SIG-M5 (cell line): ENCODE results near the gene TOR4A.
"Not testable (repeated sequence)": the region's sequence is repeated elsewhere in the genome, so short reads cannot be mapped to it uniquely, and the experiment has no call there.

Source experiments
- DNase-seq: peaks from one replicate; lab custom pipeline; 2025; lab: John Stamatoyannopoulos, UW

Gene TOR4A

GRCh38 chr9:137239541-137240200, 37.9 kb upstream of the TOR4A start:
- DNase-seq: not testable (repeated sequence)

DNA sequence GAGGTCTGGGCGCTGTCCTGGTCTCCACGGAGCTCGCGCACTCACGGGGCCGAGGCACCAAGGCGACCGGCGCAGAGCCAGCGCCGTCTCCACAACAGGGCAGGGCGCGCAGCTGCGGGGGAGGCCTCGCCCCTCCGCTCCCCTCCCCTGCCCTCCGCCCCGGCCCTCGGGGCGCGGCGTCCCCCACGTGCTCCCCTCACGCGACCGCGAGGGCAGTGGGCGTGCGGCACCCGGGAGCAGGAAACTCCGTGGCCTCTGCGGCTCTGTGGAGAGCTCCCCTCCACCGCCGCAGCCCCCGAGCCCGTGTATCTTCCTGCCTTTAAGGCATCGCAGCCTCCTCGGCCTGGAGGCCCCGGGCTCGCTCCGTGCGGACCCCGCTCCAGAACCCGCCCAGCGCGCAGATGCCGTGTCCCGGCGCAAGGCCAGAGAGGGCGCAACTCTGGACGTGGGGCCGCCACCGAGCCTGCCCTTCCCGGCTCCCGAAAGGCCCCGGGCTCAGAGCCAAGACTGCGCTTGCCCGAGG, 37.1 kb upstream of the TOR4A start:
- no peak for DNase-seq

DNA sequence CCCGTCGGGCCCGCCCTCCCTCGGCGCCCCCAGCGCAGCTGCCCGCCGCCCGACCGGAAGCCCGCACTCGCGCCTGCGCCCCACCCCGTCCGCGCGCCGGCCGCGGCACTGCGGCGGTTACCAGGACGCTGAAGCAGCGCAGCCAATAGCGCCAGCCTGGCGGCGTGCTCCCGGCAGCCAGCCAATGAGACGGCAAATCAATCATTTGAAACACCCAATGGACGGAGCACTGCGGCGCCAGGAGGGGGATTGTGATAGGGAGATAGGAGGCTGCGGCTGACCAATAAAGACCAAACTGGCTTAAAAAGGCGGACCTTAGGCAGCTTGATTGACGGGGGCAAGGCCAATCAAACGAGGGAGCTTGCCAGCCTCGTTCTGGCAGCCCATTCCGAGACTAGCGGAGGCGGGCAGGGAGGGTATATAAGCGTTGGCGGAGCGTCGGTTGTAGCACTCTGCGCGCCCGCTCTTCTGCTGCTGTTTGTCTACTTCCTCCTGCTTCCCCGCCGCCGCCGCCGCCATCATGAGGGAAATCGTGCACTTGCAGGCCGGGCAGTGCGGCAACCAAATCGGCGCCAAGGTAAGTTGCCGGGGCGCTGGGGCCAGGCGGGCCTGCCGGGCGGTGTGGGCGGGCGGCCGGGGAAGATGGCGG, 36.6 kb upstream of the TOR4A start, which contains the start of gene TUBB4B:
TUBB4B (plus strand) TSS at position 447 of the 649 bp plus-strand sequence; CDS start at position 521, 74 bp downstream.
- peak; percentile 98 for DNase-seq

- DNase-seq: no peak
Measured at GRCh38 chr9:137241490-137242268, 35.8 kb upstream of the TOR4A start.

- no peak for DNase-seq
Measured at GRCh38 chr9:137242269-137243203, 35.0 kb upstream of the TOR4A start.

DNA sequence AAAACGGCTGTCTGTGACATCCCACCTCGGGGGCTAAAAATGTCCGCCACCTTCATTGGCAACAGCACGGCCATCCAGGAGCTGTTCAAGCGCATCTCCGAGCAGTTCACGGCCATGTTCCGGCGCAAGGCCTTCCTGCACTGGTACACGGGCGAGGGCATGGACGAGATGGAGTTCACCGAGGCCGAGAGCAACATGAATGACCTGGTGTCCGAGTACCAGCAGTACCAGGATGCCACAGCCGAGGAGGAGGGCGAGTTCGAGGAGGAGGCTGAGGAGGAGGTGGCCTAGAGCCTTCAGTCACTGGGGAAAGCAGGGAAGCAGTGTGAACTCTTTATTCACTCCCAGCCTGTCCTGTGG, 34.3 kb upstream of the TOR4A start:
- not testable (repeated sequence) for DNase-seq

DNA sequence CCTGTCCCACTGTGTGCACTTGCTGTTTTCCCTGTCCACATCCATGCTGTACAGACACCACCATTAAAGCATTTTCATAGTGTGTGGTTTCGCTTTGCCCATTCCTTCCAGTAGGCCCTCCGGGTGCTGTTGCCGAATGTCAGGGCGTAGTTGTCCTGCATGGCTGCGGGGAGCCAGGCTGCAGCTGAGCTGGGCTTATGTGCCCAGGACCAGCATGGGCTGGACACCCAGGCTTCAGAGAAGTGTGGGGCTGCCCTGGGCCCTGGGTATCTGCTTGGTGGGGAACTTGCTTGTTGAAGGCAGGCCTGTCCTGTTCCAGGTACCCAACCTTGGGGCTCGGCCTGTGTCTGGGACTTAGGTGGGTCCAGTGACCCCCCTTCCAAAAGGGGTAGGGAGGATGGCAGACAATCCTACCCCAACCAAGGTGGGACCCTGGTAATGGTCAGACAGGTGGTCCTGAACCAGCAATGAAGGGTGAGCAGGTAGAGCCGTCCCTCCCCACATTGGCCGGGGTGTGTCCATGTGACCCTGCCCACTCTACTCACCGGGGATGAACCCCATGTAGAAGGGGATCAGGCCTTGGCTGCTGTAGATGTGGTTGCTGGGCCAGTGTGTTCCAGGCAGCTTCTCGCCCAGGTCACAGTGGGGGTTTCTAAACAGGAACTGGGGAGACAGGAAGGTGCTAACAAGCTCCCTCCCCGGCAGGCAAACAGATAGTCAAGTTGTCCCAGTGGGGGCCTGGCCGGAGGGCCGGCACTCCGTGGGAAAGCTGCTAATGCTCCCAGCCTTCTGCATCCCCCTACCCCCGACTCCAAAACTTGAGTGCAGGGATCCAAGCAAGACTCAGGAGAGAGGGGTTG, 33.7 kb upstream of the TOR4A start:
- DNase-seq: no peak

DNA sequence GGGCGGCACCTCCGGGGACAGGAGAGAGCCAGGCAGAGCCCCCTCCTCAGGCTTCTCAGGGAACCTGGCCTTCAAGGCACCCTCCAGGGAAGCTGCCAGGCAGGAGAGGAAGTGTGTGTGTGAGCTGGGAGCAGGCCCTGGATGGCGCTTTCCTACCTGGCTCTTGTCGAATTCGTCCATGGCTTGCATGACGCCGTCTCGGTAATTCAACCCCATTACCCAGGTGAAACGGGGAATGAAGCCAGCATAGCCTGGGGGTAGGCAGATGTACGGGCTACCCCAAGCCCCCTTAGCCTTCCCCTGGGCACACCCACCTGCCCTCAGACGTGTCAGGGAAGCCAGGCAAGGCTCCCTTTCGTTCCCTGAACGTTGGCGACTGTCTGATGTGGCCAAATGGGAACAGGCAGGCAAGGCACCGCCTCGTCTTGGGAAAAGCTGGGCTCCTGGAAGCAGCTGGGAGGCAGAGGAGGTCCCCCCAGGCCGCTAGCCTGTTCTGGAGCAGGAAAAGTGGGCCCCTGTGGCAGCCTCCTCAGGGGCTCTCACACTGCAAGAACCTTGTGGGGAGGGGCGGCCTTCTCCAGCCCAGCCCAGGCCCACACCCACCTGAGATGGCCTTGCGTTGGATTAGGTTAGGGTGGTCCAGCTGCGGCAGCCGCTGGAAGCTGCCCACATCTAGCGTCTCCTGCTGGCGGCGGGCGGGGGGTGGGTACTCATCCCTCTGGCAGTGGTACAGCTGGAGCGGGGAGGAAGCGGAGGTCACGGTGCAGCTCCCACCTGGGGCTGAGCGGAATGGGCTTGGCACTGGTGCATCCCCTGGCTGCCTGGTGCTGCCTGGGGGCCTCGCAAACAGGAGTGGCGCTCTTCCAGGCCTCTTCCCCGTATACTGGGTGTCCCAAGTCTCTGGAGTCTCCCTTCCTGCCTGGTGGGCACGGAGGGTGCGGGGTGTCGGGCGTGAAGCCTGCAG, 32.8 kb upstream of the TOR4A start:
- no peak for DNase-seq

DNA sequence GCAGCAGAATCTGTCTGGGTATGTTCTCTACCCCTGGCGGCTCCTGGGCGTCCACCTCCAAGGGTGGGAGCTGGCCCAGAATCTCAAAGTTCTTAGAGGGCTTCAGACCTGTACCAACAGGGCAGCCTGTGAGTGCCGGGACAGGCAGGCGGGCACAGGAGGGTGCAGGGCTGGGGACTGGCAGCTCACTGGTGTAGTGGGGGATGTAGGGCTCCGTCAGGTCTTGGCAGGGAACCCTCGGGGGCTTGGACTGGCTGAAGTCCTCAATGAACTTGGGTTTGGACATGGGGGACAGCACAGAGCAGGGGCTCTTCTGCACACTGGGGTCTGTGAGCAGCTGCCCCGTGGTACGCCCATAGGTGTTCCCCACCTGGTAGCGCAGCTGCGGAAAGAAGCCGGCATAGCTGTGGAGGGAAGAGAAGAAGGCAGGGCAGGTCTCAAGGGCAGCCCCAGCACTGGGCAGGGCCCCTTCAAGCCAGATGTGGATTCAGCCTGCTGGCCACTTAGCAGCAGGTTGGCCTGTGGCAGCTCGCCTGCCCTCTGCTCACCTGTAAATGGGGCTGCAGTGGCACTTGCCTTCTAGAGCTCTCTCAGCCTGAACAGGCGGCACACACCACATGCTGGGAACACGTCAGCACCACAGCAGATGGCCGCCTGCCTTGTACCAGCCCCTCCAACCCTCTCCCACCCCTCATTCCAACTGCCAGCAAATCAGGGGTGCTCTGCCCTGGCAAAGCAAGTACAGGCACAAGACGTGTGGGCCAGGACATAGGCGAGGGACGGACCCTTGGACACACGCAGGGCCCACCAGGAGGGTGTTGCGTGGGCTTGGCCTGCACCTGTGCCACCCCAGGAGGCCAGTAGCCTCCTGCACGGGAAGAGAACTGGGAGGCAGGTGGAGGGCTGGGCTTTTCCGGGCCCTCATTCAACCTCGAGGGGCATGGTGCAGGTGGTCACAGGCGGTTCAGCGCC, 31.8 kb upstream of the TOR4A start:
- no peak for DNase-seq

DNA sequence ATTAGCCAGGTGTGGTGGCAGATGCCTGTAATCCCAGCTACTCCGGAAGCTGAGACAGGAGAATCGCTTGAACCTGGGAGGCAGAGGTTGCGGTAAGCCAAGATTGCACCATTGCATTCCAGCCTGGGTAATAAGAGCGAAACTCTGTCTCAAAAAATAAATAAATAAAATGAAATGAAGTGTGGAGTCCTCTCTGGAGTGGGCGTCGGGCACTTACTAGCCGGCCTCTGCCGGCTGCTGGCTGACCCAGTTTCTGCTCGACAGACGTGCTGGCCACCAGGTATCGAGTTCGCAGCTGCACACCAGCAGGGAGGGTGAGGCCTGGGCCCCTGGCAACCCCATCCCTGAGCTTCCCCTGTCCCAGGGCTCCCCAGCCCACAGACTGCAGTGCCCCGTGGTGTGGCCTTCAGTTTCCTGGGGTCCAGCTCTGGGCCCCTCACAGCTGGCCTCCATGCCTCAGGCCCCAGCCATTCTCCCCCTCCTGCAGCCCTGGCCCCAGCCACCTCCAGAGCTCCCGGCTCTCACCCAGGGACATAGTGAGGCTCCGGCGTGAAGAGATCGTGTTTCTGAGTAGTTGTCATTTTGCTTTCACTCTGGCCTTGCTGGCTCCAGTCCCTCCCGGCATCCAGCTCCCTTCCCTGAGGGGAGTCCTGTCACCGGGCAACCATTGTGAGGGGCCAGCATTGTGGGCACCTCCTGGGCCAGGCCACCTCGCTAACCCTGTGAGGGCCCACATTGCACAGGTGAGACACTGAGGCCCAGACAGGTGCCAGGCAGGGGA, 30.2 kb upstream of the TOR4A start:
- no peak for DNase-seq

- no peak for DNase-seq
Measured at GRCh38 chr9:137247916-137248175, 29.7 kb upstream of the TOR4A start.

DNA sequence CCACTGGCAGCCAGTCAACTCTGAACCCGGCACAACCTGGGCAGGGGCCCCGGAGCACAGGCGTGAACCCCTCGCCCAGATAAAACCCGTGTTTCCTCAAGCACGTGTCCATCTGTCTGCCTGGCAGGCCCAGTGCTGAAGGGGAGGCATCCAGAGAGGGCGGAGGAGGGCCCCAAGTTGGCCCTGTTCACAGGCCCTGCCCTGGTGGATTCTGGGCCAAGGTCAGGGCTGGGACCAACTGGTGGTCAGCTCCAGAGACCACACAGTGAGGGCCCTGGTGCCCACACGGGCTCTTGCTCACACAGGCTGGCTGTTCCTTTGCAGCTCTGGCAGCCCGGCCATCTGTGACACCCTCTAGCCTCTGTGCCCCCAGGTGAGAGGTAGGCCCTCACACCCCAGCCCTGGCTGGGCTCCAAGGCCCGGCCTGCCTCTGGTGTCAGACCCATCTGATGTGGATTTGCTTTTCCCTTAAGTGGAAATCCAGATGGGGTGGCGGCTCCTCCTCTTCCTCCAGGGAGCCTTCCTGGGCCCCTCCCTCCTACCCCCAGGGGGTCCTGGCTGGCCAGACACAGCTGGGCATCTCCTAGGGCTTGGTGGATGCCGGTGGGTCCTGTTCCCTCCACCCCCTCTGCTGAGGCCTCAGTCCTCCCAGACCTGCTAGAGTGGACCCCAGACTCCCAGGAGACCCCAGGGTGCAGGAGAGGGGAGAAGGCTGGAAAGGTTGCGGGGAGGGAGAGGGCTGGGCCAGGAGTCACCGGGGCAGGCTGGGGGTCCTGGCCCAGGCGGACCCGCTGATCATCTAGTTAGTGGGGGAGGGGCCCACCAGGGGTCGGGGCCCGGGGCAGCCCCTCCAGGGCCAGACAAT, 27.0 kb upstream of the TOR4A start:
- DNase-seq: no peak

DNA sequence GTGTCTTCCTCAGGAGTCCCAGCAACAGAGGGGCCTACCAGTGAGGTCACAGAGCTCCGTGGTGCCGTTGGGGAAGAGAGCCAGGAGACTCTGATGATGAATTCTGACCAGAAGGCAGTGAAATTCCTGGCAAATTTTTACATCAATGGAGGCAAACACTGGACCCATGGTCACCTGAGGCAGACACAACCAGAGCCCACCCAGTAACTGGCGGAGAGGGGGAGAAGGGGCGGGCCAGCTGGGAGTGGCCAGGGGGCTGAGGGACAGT, 26.4 kb upstream of the TOR4A start, which contains the start of gene STPG3:
STPG3 (plus strand) TSS at position 93 of the 268 bp plus-strand sequence; CDS start at position 94, 1 bp downstream.
- no peak for DNase-seq

DNA sequence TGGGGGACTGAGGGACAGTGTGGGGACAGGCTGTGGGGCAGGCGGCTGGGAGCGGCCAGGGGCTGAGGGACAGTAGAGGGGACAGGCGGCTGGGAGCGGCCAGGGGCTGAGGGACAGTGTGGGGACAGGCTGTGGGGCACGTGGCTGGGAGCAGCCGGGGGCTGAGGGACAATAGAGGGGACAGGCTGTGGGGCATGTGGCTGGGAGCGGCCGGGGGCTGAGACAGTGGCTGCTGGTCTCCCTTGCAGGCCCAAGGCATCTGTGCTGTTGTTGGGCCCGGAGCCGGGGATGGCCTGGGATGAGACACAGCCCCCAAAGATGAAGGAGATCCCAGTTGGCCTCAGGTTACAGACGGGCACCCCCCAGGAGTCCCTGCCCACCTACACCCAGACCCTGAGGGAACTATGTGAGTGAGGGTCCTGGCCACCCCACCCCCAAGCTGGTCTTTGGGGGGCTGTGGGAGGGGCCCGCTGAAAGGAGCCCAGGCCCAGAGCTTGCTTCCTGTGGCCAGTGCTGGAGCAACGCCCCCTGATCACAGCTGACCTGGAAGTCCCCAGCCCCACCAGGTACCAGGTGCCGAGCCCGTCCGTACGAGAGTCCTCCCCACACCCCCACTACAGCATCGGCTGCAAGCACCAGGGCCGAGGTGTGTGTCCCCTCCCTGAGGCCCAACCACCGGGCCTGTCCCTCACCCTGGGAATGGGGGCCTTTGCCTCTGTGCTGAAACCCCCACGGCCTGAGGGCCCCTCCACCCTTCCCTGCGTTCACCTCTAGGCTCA, 25.8 kb upstream of the TOR4A start:
- no peak for DNase-seq

DNA sequence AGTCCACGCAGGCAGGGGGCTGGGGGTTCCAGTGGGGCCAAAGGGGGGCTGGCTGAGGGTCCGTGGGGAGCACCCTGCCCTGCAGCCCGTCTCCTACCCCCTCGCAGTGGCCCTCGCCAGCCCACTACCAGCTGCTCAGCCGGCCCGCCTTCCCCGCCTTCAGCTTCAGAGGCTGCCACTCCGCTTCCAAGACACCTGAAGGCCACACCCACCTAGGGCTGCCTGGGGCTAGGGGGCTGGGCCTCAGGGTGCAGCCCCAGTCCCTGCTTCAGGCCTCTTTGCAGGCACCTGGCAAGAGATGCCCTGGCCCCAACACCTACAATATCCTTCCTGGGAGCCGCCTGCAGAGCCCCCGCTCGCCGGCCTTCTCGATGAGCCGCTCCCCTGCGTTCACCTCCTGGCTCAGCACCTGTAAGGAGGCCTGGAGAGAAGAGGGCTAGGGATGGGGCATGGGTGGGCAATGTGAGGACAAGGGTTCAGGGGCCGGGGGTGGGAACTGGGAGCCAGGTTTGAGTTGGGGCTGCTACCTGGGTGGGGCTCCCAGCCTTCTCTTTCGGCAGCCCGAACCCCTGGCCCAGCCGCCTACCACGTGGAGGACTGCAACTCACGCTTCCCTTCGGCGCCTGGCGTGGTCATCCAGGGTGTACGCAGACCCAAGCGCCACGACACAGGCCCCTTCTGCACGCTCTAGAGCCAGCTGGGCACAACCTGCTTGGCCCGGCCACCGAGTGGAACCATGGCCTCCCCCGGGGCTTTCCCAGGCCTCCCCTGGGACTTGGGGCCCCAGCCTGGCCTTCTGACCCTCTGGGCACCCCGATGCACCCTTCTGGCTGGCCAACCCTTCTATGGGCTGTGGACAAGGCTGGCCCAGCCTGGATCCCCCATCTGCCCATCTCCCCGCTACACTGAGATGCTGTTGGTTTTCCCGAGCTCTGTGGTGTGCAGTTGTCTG, 24.7 kb upstream of the TOR4A start:
- DNase-seq: no peak
